ENCODE results near the gene RAB21. TPM values are rescaled to one million over a fixed set of nuclear protein-coding genes. Genes with fewer than 3 reads are reported as not detected.
"Not testable (repeated sequence)": the region's sequence is repeated elsewhere in the genome, so short reads cannot be mapped to it uniquely, and the experiment has no call there.

RAB21 gene
- total RNA-seq, 2 donors from 2014 or later: 50.0 to 126 TPM

- no peak overlapping the region for H3K4me3 Mint-ChIP-seq
- H3K27me3 Mint-ChIP-seq: peaks cover 0 to 5% of the 10 kb centered on the region in 2 donors
- no peaks in the 10 kb centered on the region for H3K36me3 Mint-ChIP-seq
- DNase-seq (ENCODE audit: low spot score) (no peak), ATAC-seq (no peak)
- no peaks in the 10 kb centered on the region for H3K4me1 Mint-ChIP-seq (ENCODE audit: low read depth in 2 of 2)
- no peak overlapping the region for H3K27ac Mint-ChIP-seq
- H3K9me3 Mint-ChIP-seq: no peaks in the 10 kb centered on the region
Measured at GRCh38 chr12:71732357-71732712, 22.3 kb upstream of the RAB21 start.

- Mint-ChIP-seq H3K36me3 (no peaks in the 10 kb centered on the region), H3K27ac (no peak overlapping the region), H3K4me3 (no peak overlapping the region), H3K4me1 (ENCODE audit: low read depth in 2 of 2) (no peaks in the 10 kb centered on the region), H3K27me3 (peaks cover 0 to 3% of the 10 kb centered on the region in 2 donors), H3K9me3 (no peaks in the 10 kb centered on the region)
- DNase-seq (ENCODE audit: low spot score): no peak
- no peak for ATAC-seq
Measured at GRCh38 chr12:71737197-71737596, 17.5 kb upstream of the RAB21 start.

- H3K4me1 Mint-ChIP-seq (ENCODE audit: low read depth in 2 of 2): no peaks in the 10 kb centered on the region
- H3K4me3 Mint-ChIP-seq: no peak overlapping the region
- H3K9me3 Mint-ChIP-seq: no peaks in the 10 kb centered on the region
Measured at GRCh38 chr12:71742998-71743397, 11.7 kb upstream of the RAB21 start.

GRCh38 chr12:71744522-71745300 lies 10.0 kb upstream of the RAB21 start:
- no peak overlapping the region for H3K27ac Mint-ChIP-seq
- H3K36me3 Mint-ChIP-seq: no peaks in the 10 kb centered on the region
- no peaks in the 10 kb centered on the region for H3K9me3 Mint-ChIP-seq
- ATAC-seq (no peak), DNase-seq (ENCODE audit: low spot score) (no peak)
- H3K4me1 Mint-ChIP-seq (ENCODE audit: low read depth in 2 of 2): no peaks in the 10 kb centered on the region
- no peak overlapping the region for H3K4me3 Mint-ChIP-seq
- H3K27me3 Mint-ChIP-seq: peaks cover 5 to 16% of the 10 kb centered on the region in 2 donors

More at GRCh38 chr12:71742998-71743397, 11.7 kb upstream of the RAB21 start:
- no peak for ATAC-seq
- no peak overlapping the region for H3K27ac Mint-ChIP-seq
- H3K36me3 Mint-ChIP-seq: no peaks in the 10 kb centered on the region
- H3K27me3 Mint-ChIP-seq: peaks cover 0 to 3% of the 10 kb centered on the region in 2 donors
- no peak for DNase-seq (ENCODE audit: low spot score)

- H3K27ac Mint-ChIP-seq: no peak overlapping the region
- peaks cover 14 to 28% of the 10 kb centered on the region in 2 donors for H3K27me3 Mint-ChIP-seq
- peak; percentile 78 to 84 for ATAC-seq
- no peak for DNase-seq (ENCODE audit: low spot score)
- H3K36me3 Mint-ChIP-seq: no peaks in the 10 kb centered on the region
- no peaks in the 10 kb centered on the region for H3K4me1 Mint-ChIP-seq (ENCODE audit: low read depth in 2 of 2)
- no peak overlapping the region for H3K4me3 Mint-ChIP-seq
- no peaks in the 10 kb centered on the region for H3K9me3 Mint-ChIP-seq
Measured at GRCh38 chr12:71746974-71747611, 7.6 kb upstream of the RAB21 start.

- H3K4me3 Mint-ChIP-seq: no peak overlapping the region
- H3K27me3 Mint-ChIP-seq: peaks cover 14 to 28% of the 10 kb centered on the region in 2 donors
- H3K27ac Mint-ChIP-seq: no peak overlapping the region
- DNase-seq (ENCODE audit: low spot score): no peak
- ATAC-seq: no peak
- no peaks in the 10 kb centered on the region for H3K9me3 Mint-ChIP-seq
- H3K4me1 Mint-ChIP-seq (ENCODE audit: low read depth in 2 of 2): no peaks in the 10 kb centered on the region
- no peaks in the 10 kb centered on the region for H3K36me3 Mint-ChIP-seq
Measured at GRCh38 chr12:71748081-71748850, 6.4 kb upstream of the RAB21 start.

GRCh38 chr12:71749666-71750065 lies 5.0 kb upstream of the RAB21 start:
- Mint-ChIP-seq H3K36me3 (no peaks in the 10 kb centered on the region), H3K4me1 (ENCODE audit: low read depth in 2 of 2) (peaks cover 9% of the 10 kb centered on the region in 2 donors), H3K9me3 (no peaks in the 10 kb centered on the region), H3K27me3 (peaks cover 14 to 28% of the 10 kb centered on the region in 2 donors), H3K4me3 (no peak overlapping the region), H3K27ac (no peak overlapping the region)
- DNase-seq (ENCODE audit: low spot score): no peak
- ATAC-seq: no peak

- H3K36me3 Mint-ChIP-seq: peaks cover 9% of the 10 kb centered on the region
- DNase-seq (ENCODE audit: low spot score): no peak
- no peaks in the 10 kb centered on the region for H3K9me3 Mint-ChIP-seq
- ATAC-seq: no peak
- no peak overlapping the region for H3K27ac Mint-ChIP-seq
- H3K4me3 Mint-ChIP-seq: no peak overlapping the region
- H3K27me3 Mint-ChIP-seq: peaks cover 14 to 28% of the 10 kb centered on the region in 2 donors
- H3K4me1 Mint-ChIP-seq (ENCODE audit: low read depth in 2 of 2): peaks cover 23% of the 10 kb centered on the region in 2 donors
Measured at GRCh38 chr12:71752891-71753290, 1.8 kb upstream of the RAB21 start.

- Mint-ChIP-seq H3K27me3 (peaks cover 9 to 12% of the 10 kb centered on the region in 2 donors), H3K27ac (peak overlapping the region; percentile 83 to 95), H3K4me1 (ENCODE audit: low read depth in 2 of 2) (peaks cover 38 to 42% of the 10 kb centered on the region in 2 donors), H3K9me3 (peaks cover 2% of the 10 kb centered on the region), H3K4me3 (peak overlapping the region; percentile 93), H3K36me3 (peaks cover 31% of the 10 kb centered on the region)
- peak; percentile 87 for DNase-seq (ENCODE audit: low spot score)
- ATAC-seq: peak; percentile 73 to 82
Measured at GRCh38 chr12:71755146-71755892, 656 bp downstream of the RAB21 start.

- Mint-ChIP-seq H3K4me3 (peak overlapping the region; percentile 93), H3K9me3 (peaks cover 7% of the 10 kb centered on the region), H3K36me3 (peaks cover 38% of the 10 kb centered on the region), H3K27me3 (peaks cover 4 to 7% of the 10 kb centered on the region in 2 donors), H3K4me1 (ENCODE audit: low read depth in 2 of 2) (peaks cover 43 to 46% of the 10 kb centered on the region in 2 donors), H3K27ac (peak overlapping the region; percentile 83 to 95)
- ATAC-seq: no peak
- DNase-seq (ENCODE audit: low spot score): no peak
Measured at GRCh38 chr12:71756054-71756690, 1.5 kb downstream of the RAB21 start.

GRCh38 chr12:71759941-71760340 lies 5.3 kb downstream of the RAB21 start:
- H3K4me3 Mint-ChIP-seq: no peak overlapping the region

GRCh38 chr12:71760471-71760870 lies 5.8 kb downstream of the RAB21 start:
- ATAC-seq (no peak), DNase-seq (ENCODE audit: low spot score) (no peak)
- peak overlapping the region in 1 of 2 donors; percentile 44 for H3K27ac Mint-ChIP-seq
- H3K27me3 Mint-ChIP-seq: no peaks in the 10 kb centered on the region
- H3K4me3 Mint-ChIP-seq: no peak overlapping the region
- H3K36me3 Mint-ChIP-seq: peaks cover 48% of the 10 kb centered on the region
- H3K4me1 Mint-ChIP-seq (ENCODE audit: low read depth in 2 of 2): peaks cover 52 to 56% of the 10 kb centered on the region in 2 donors
- peaks cover 7% of the 10 kb centered on the region for H3K9me3 Mint-ChIP-seq

More at GRCh38 chr12:71759941-71760340, 5.3 kb downstream of the RAB21 start:
- DNase-seq (ENCODE audit: low spot score) (no peak), ATAC-seq (no peak)
- H3K27me3 Mint-ChIP-seq: no peaks in the 10 kb centered on the region
- peaks cover 46 to 51% of the 10 kb centered on the region in 2 donors for H3K4me1 Mint-ChIP-seq (ENCODE audit: low read depth in 2 of 2)
- peaks cover 43% of the 10 kb centered on the region for H3K36me3 Mint-ChIP-seq
- H3K27ac Mint-ChIP-seq: no peak overlapping the region
- peaks cover 7% of the 10 kb centered on the region for H3K9me3 Mint-ChIP-seq

- ATAC-seq; H3K9me3 Mint-ChIP-seq; H3K27ac Mint-ChIP-seq; H3K27me3 Mint-ChIP-seq; H3K4me3 Mint-ChIP-seq; DNase-seq (ENCODE audit: low spot score): not testable (repeated sequence)
- Mint-ChIP-seq H3K4me1 (ENCODE audit: low read depth in 2 of 2) (peaks cover 54 to 57% of the 10 kb centered on the region in 2 donors), H3K36me3 (peaks cover 50% of the 10 kb centered on the region)
Measured at GRCh38 chr12:71761354-71761753, 6.7 kb downstream of the RAB21 start.

Measured in natural killer cell treated with Interleukin-12 subunit alpha and Interleukin-12 subunit beta and Interleukin-15 and Interleukin-18, amount 100 ng/mL, for 72 hours (primary cell).